GM12875 (cell line): ENCODE measurements around the gene CALML3.
"Not testable (repeated sequence)": the region's sequence is repeated elsewhere in the genome, so short reads cannot be mapped to it uniquely, and the experiment has no call there.

Experiments used
- H3K4me3 ChIP-seq: one replicate; pipeline ENCODE4 v1.5.1; 2011; ENCODE audit warnings: low read depth, low read length, control low read depth
- CTCF ChIP-seq: IDR thresholded peaks from 2 replicates; pipeline ENCODE4 v1.5.1; 2011; ENCODE audit warnings: low read depth, mild to moderate bottlenecking, control low read depth, inconsistent platforms, low read length, moderate library complexity, borderline replicate concordance; ENCODE audit not compliant: insufficient read depth

CALML3 gene

GRCh38 chr10:5524641-5525560, at the start of gene CALML3:
CALML3 (plus strand) TSS chr10:5524961; CDS start chr10:5525086, 125 bp downstream.
- no peak within 1 kb of the TSS for H3K4me3 ChIP-seq

GRCh38 chr10:5475088-5475487, 49.7 kb upstream of the CALML3 start:
- H3K4me3 ChIP-seq = not testable (repeated sequence)

More at GRCh38 chr10:5524641-5525560, at the start of gene CALML3:
- no peak for TF ChIP-seq CTCF

- not testable (repeated sequence) for H3K4me3 ChIP-seq
Observed at GRCh38 chr10:5475974-5476807, 48.6 kb upstream of the CALML3 start.

- no peak for TF ChIP-seq CTCF
- H3K4me3 ChIP-seq = no peak overlapping the region
Observed at GRCh38 chr10:5476918-5477525, 47.7 kb upstream of the CALML3 start.

GRCh38 chr10:5477948-5478693, 46.6 kb upstream of the CALML3 start:
- no peak for TF ChIP-seq CTCF

GRCh38 chr10:5478694-5479305, 46.0 kb upstream of the CALML3 start:
- TF ChIP-seq CTCF = no peak
- H3K4me3 ChIP-seq = no peak overlapping the region

More at GRCh38 chr10:5477948-5478693, 46.6 kb upstream of the CALML3 start:
- no peak overlapping the region for H3K4me3 ChIP-seq

- no peak for TF ChIP-seq CTCF
- H3K4me3 ChIP-seq = no peak overlapping the region
Observed at GRCh38 chr10:5479481-5480161, 45.1 kb upstream of the CALML3 start.
